Muscle of leg (tissue), 11 donors: ENCODE results near the gene ZBTB21. TPM values are rescaled to one million over a fixed set of nuclear protein-coding genes. Genes with fewer than 3 reads are reported as not detected.

Source experiments
- DNase-seq: peaks from one replicate; pipeline ENCODE4 v3.0.0; 2013
- H3K27ac ChIP-seq: one replicate; pipeline ENCODE4 v1.5.1; 2013; ENCODE audit warnings: mild to moderate bottlenecking, low read length, control low read depth
- H3K27me3 ChIP-seq: one replicate; pipeline ENCODE4 v1.6.1; 2013; ENCODE audit warnings: low read length; ENCODE audit not compliant: control insufficient read depth, insufficient read depth
- H3K36me3 ChIP-seq: one replicate; pipeline ENCODE4 v1.6.1; 2013; ENCODE audit warnings: low read length; ENCODE audit not compliant: control insufficient read depth, insufficient read depth
- H3K4me1 ChIP-seq: one replicate; pipeline ENCODE4 v1.6.1; 2013; ENCODE audit warnings: low read length; ENCODE audit not compliant: control insufficient read depth, insufficient read depth
- H3K4me3 ChIP-seq: one replicate; pipeline ENCODE4 v1.5.1; 2013; ENCODE audit warnings: low read length, control low read depth
- H3K9me3 ChIP-seq: replicated peaks from 2 replicates; pipeline ENCODE4 v1.6.1; 2013; ENCODE audit warnings: low read depth, low read length; ENCODE audit not compliant: control insufficient read depth
- WGBS: methylation state at CpG from one replicate; pipeline ENCODE4 v1.1.5; 2013; ENCODE audit warnings: missing lambda C conversion rate; ENCODE audit not compliant: insufficient coverage; 5-methylcytosine and 5-hydroxymethylcytosine counted together
- polyA plus RNA-seq, 8 donors: library from polyadenylated mRNA; unstranded; fragments of 120-200 nt; gene quantifications; one replicate each; pipeline versions ENCODE4 v1.2.1 to v1.2.3, GENCODE V29; 2013; ENCODE audit warnings: inconsistent platforms in 1 of 8, low replicate concordance in 1 of 8; ENCODE audit not compliant: insufficient read length in 8 of 8, insufficient read depth in 1 of 8
- total RNA-seq: library from RNA; stranded (reverse); fragments of 120-200 nt; gene quantifications from one replicate; pipeline ENCODE4 v1.2.4, GENCODE V29; 2013

Gene ZBTB21
- total and polyA plus RNA-seq, 9 donors: 3.5 to 8.4 (median 4.7) TPM

GRCh38 chr21:42022091-42022430 lies 11.9 kb upstream of the ZBTB21 start:
- no peak for DNase-seq
- Histone ChIP-seq H3K36me3 (no peaks in the 10 kb centered on the region), H3K4me1 (peaks cover 4% of the 10 kb centered on the region), H3K27ac (no peak overlapping the region), H3K27me3 (peaks cover 29% of the 10 kb centered on the region), H3K9me3 (no peaks in the 10 kb centered on the region), H3K4me3 (no peak overlapping the region)
- WGBS: 42% methylated on average over 12 of the region's 12 CpGs

- Histone ChIP-seq H3K27ac (no peak overlapping the region), H3K4me1 (peaks cover 5% of the 10 kb centered on the region), H3K36me3 (no peaks in the 10 kb centered on the region), H3K27me3 (peaks cover 29% of the 10 kb centered on the region), H3K4me3 (no peak overlapping the region), H3K9me3 (no peaks in the 10 kb centered on the region)
- WGBS: 58% methylated on average over 17 of the region's 20 CpGs
- no peak for DNase-seq
Observed at GRCh38 chr21:42021371-42022090, 11.4 kb upstream of the ZBTB21 start.

- DNase-seq: no peak
- 90% methylated on average over 6 of the region's 6 CpGs for WGBS
Observed at GRCh38 chr21:42019706-42020105, 9.5 kb upstream of the ZBTB21 start.

GRCh38 chr21:42019101-42019605 lies 9.0 kb upstream of the ZBTB21 start:
- Histone ChIP-seq H3K4me1 (peaks cover 3% of the 10 kb centered on the region), H3K27me3 (peaks cover 24% of the 10 kb centered on the region), H3K4me3 (no peak overlapping the region), H3K36me3 (no peaks in the 10 kb centered on the region), H3K9me3 (no peaks in the 10 kb centered on the region), H3K27ac (no peak overlapping the region)
- WGBS: 81% methylated on average over 10 of the region's 11 CpGs
- no peak for DNase-seq

More at GRCh38 chr21:42019706-42020105, 9.5 kb upstream of the ZBTB21 start:
- no peaks in the 10 kb centered on the region for H3K9me3 ChIP-seq
- peaks cover 3% of the 10 kb centered on the region for H3K4me1 ChIP-seq
- peaks cover 24% of the 10 kb centered on the region for H3K27me3 ChIP-seq
- H3K36me3 ChIP-seq: no peaks in the 10 kb centered on the region
- H3K4me3 ChIP-seq: no peak overlapping the region
- no peak overlapping the region for H3K27ac ChIP-seq

GRCh38 chr21:42017022-42017421 lies 6.9 kb upstream of the ZBTB21 start:
- Histone ChIP-seq H3K27ac (no peak overlapping the region), H3K4me1 (peaks cover 18% of the 10 kb centered on the region), H3K4me3 (no peak overlapping the region), H3K36me3 (no peaks in the 10 kb centered on the region), H3K27me3 (peaks cover 19% of the 10 kb centered on the region), H3K9me3 (no peaks in the 10 kb centered on the region)
- no CpG with 5 or more reads among the region's 2 CpGs for WGBS
- peak; percentile 63 for DNase-seq

GRCh38 chr21:42016364-42016985 lies 6.3 kb upstream of the ZBTB21 start:
- Histone ChIP-seq H3K36me3 (no peaks in the 10 kb centered on the region), H3K4me1 (peaks cover 21% of the 10 kb centered on the region), H3K27me3 (peaks cover 17% of the 10 kb centered on the region), H3K9me3 (no peaks in the 10 kb centered on the region), H3K27ac (peak overlapping the region; percentile 44), H3K4me3 (no peak overlapping the region)
- 66% methylated on average over 14 of the region's 19 CpGs for WGBS
- no peak for DNase-seq

GRCh38 chr21:42013931-42014330 lies 3.8 kb upstream of the ZBTB21 start:
- H3K9me3 ChIP-seq: no peaks in the 10 kb centered on the region
- WGBS: 88% methylated on average over 4 of the region's 7 CpGs
- no peak for DNase-seq

GRCh38 chr21:42013376-42013775 lies 3.2 kb upstream of the ZBTB21 start:
- DNase-seq: no peak
- Histone ChIP-seq H3K27ac (no peak overlapping the region), H3K27me3 (peaks cover 8% of the 10 kb centered on the region), H3K4me3 (no peak overlapping the region), H3K36me3 (no peaks in the 10 kb centered on the region), H3K9me3 (no peaks in the 10 kb centered on the region), H3K4me1 (peaks cover 27% of the 10 kb centered on the region)
- 68% methylated on average over 4 of the region's 4 CpGs for WGBS

More at GRCh38 chr21:42013931-42014330, 3.8 kb upstream of the ZBTB21 start:
- Histone ChIP-seq H3K4me3 (no peak overlapping the region), H3K36me3 (no peaks in the 10 kb centered on the region), H3K27ac (no peak overlapping the region), H3K4me1 (peaks cover 25% of the 10 kb centered on the region), H3K27me3 (peaks cover 9% of the 10 kb centered on the region)

- peaks cover 8% of the 10 kb centered on the region for H3K27me3 ChIP-seq
- no peak overlapping the region for H3K27ac ChIP-seq
- H3K4me3 ChIP-seq: no peak overlapping the region
- no peak for DNase-seq
- H3K4me1 ChIP-seq: peaks cover 27% of the 10 kb centered on the region
- 77% methylated on average over 2 of the region's 3 CpGs for WGBS
- H3K9me3 ChIP-seq: no peaks in the 10 kb centered on the region
- peaks cover 3% of the 10 kb centered on the region for H3K36me3 ChIP-seq
Observed at GRCh38 chr21:42012763-42013329, 2.7 kb upstream of the ZBTB21 start.

- Histone ChIP-seq H3K36me3 (peaks cover 6% of the 10 kb centered on the region), H3K4me3 (no peak overlapping the region), H3K27ac (peak overlapping the region; percentile 15), H3K27me3 (peaks cover 8% of the 10 kb centered on the region), H3K4me1 (peaks cover 27% of the 10 kb centered on the region), H3K9me3 (no peaks in the 10 kb centered on the region)
- 62% methylated on average over 9 of the region's 9 CpGs for WGBS
- peak; percentile 77 for DNase-seq
Observed at GRCh38 chr21:42012344-42012743, 2.2 kb upstream of the ZBTB21 start.
